HEK293 (cell line): Measurements from ENCODE around the gene SERPINB7.

ENCODE experiments used
- ZBTB8A ChIP-seq: fragments of 450-650 bp; formaldehyde crosslinking; IDR thresholded peaks from 2 replicates; pipeline ENCODE4 v1.5.1; 2016; ENCODE audit warnings: missing biosample characterization, missing genetic modification characterization
- TF ChIP-seq, protein P1 (sequence below): fragments of 450-650 bp; formaldehyde crosslinking; IDR thresholded peaks from 2 replicates; pipeline ENCODE4 v1.5.1; 2016; ENCODE audit warnings: missing biosample characterization, missing genetic modification characterization

DNA sequence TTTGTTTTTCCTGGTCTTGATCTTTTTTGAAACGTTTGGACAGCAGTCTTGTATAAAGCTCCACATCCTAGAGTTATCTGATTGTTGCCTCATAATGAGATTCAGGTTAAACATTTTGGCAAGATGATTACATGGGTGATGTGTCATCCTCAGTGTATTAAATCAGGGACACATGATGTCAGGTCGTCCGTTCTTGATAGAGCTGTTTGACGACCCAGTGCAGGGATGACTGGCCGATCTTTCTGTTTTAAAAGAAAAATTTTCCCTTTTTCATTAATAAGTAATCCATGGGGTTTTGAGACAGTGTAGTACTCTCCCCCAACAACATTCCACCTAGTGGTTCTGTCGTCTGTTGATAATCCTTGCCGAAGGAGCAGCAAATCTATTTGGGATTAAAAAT, 67.8 kb downstream of the SERPINB7 start:
- TF ChIP-seq ZBTB8A (tag by site-specific recombination) = no peak
- TF ChIP-seq, protein P1, sequence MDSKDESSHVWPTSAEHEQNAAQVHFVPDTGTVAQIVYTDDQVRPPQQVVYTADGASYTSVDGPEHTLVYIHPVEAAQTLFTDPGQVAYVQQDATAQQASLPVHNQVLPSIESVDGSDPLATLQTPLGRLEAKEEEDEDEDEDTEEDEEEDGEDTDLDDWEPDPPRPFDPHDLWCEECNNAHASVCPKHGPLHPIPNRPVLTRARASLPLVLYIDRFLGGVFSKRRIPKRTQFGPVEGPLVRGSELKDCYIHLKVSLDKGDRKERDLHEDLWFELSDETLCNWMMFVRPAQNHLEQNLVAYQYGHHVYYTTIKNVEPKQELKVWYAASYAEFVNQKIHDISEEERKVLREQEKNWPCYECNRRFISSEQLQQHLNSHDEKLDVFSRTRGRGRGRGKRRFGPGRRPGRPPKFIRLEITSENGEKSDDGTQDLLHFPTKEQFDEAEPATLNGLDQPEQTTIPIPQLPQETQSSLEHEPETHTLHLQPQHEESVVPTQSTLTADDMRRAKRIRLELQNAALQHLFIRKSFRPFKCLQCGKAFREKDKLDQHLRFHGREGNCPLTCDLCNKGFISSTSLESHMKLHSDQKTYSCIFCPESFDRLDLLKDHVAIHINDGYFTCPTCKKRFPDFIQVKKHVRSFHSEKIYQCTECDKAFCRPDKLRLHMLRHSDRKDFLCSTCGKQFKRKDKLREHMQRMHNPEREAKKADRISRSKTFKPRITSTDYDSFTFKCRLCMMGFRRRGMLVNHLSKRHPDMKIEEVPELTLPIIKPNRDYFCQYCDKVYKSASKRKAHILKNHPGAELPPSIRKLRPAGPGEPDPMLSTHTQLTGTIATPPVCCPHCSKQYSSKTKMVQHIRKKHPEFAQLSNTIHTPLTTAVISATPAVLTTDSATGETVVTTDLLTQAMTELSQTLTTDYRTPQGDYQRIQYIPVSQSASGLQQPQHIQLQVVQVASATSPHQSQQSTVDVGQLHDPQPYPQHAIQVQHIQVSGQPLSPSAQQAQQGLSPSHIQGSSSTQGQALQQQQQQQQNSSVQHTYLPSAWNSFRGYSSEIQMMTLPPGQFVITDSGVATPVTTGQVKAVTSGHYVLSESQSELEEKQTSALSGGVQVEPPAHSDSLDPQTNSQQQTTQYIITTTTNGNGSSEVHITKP (tag by site-specific recombination) = no peak
